ENCODE measurements around the gene HOATZ.

- TF ChIP-seq EZH2 (IDR thresholded peaks at IDR 0.05; ENCODE audit: borderline replicate concordance, low read depth, low read length, severe bottlenecking) = no peak
- no peak for TF ChIP-seq CTCF (IDR thresholded peaks at IDR 0.05; ENCODE audit: extremely low read depth in 1 of 2, insufficient read depth in 1 of 2, low read depth in 1 of 2, low read length in 2 of 2)
- no peak for TF ChIP-seq MAX (IDR thresholded peaks at IDR 0.05; ENCODE audit: insufficient read depth, insufficient read length)
- TF ChIP-seq JUN (IDR thresholded peaks at IDR 0.05; ENCODE audit: borderline replicate concordance, insufficient read depth, insufficient read length, low read depth) = no peak
- no peak for TF ChIP-seq POLR2A (IDR thresholded peaks at IDR 0.05; ENCODE audit: low read depth, low read length)
- no peak for TF ChIP-seq POLR2AphosphoS5 (IDR thresholded peaks at IDR 0.05; ENCODE audit: insufficient read depth, low read depth, low read length)
These were observed 14.0 kb downstream of the HOATZ start for GRCh38 chr11:111528557-111528956.
